Measurements from ENCODE around the gene CST2. TPM values are rescaled to one million over a fixed set of nuclear protein-coding genes. Genes with fewer than 3 reads are reported as not detected.
"Not testable (repeated sequence)": the region's sequence is repeated elsewhere in the genome, so short reads cannot be mapped to it uniquely, and the experiment has no call there.

The CST2 gene
- total RNA-seq, 1 donor from 2014 or later, result not detected

GRCh38 chr20:23800865-23801264 lies 25.7 kb downstream of the CST2 start:
- no peak for ATAC-seq

GRCh38 chr20:23799216-23799847 lies 27.2 kb downstream of the CST2 start:
- ATAC-seq, result peak; percentile 82

GRCh38 chr20:23795526-23795925 lies 31.0 kb downstream of the CST2 start:
- no peak for ATAC-seq

- no peak for ATAC-seq
Measured at GRCh38 chr20:23794841-23795240, 31.7 kb downstream of the CST2 start.

DNA sequence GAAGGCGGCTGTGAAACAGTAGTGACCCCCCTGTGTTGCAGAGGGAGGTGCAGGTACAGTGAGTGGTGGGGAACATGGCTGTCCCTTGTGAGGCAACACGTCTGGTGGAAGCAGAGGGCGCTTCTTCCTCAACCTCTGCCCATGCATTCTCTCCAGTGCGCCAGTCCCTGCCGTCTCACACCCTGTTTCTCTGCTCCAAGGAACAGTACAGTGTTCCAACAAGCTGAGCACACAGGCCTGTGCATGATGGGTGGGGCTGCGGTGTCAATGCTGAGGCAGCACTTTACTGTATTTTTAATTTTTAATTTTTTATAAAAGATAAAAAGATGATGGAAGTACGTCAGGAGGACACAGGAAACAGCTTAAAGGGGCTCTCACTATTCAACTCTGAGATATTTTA lies 32.5 kb downstream of the CST2 start:
- no peak for ATAC-seq

- ATAC-seq, result no peak
Measured at GRCh38 chr20:23783447-23783846, 43.1 kb downstream of the CST2 start.

- ATAC-seq, result peak; percentile 70
Measured at GRCh38 chr20:23782366-23782983, 44.1 kb downstream of the CST2 start.

DNA sequence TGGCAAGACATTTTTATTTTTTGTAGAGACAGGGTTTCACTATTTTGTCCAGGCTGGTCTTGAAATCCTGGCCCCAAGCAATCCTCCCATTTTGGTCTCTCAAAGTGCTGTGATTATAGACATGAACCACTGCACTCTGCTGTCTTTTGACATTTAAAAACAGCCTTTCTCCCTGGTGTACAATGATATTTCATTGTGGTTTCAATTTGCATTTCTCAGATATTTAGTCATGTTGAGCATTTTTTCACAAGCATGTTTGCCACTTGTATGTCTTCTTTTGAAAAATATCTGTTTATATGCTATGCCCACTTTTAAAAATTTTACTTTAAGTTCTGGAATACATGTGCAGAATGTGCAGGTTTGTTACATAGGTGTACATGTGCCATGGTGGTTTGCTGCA lies 47.9 kb downstream of the CST2 start:
- ATAC-seq, result not testable (repeated sequence)

GRCh38 chr20:23777380-23777779 lies 49.1 kb downstream of the CST2 start:
- ATAC-seq, result not testable (repeated sequence)

- ATAC-seq, result no peak
Measured at GRCh38 chr20:23776067-23776771, 50.3 kb downstream of the CST2 start.

DNA sequence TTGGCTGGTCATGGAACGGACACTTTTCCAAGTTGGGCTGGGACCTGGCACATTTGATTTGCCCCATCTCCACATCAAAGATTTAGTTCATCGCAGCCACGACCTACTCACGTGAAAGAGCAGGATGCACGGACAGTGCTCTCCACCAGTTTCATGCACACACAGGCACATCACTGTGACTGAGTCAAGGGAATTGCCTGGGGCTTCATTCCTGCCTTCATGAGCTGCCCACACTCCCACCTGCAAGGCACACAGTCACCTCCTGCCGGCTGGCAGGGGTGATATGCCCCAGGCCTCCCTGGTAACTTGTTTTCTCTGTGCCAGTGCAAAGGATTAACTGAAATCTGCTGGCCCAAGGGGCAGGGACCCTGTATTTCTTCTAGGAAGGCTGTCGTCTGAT lies 52.4 kb downstream of the CST2 start:
- no peak for ATAC-seq

Other genes starting within 250 kb of the CST2 start
- not detected for gene CST9, start 220.8 kb downstream of the CST2 start, total RNA-seq
- gene CST3, start 188.8 kb downstream of the CST2 start, total RNA-seq, result 292 TPM
- gene CST4, start 137.7 kb downstream of the CST2 start, total RNA-seq, result not detected
- gene CST1, start 75.8 kb downstream of the CST2 start, total RNA-seq, result not detected
- gene CST5, start 53.0 kb upstream of the CST2 start, total RNA-seq, result not detected
- gene GGTLC1, start 162.1 kb upstream of the CST2 start, total RNA-seq, result not detected